HepG2 (cell line): ENCODE data around the gene DEPDC5. TPM values are rescaled to one million over a fixed set of nuclear protein-coding genes. Genes with fewer than 3 reads are reported as not detected.
A peak's percentile ranks its signal among the peaks of the same experiment; 100 is the strongest.

Experiments
- FOSL1 ChIP-seq: sonication (generic); formaldehyde crosslinking; IDR thresholded peaks from 2 replicates; pipeline ENCODE4 v1.9.0; 2021; ENCODE audit warnings: missing genetic modification reagents, borderline replicate concordance
- FOXK2 ChIP-seq: fragments of 450-650 bp; IDR thresholded peaks from 2 replicates; pipeline ENCODE4 v1.6.1; 2016
- GABPB1 ChIP-seq: IDR thresholded peaks from 2 replicates; pipeline ENCODE4 v1.6.1; 2016; ENCODE audit warnings: mild to moderate bottlenecking, missing genetic modification reagents, moderate library complexity, missing compliant biosample characterization
- HNRNPK ChIP-seq: fragments of 200-400 bp; formaldehyde crosslinking; IDR thresholded peaks from 2 replicates; pipeline ENCODE4 v1.6.1; 2018; ENCODE audit warnings: low read length, low read depth, moderate library complexity, mild to moderate bottlenecking; ENCODE audit not compliant: poor library complexity, severe bottlenecking
- JUND ChIP-seq: sonication (generic); formaldehyde crosslinking; IDR thresholded peaks from 2 replicates; pipeline ENCODE4 v1.8.0; 2022; ENCODE audit warnings: mild to moderate bottlenecking, missing genetic modification reagents
- KLF15 ChIP-seq: sonication (generic); formaldehyde crosslinking; IDR thresholded peaks from 2 replicates; pipeline ENCODE4 v1.8.1; 2023; ENCODE audit warnings: borderline replicate concordance, mild to moderate bottlenecking, inconsistent platforms, missing genetic modification reagents, mixed read lengths
- POGK ChIP-seq: sonication (generic); formaldehyde crosslinking; conservative IDR thresholded peaks from 2 replicates; pipeline ENCODE4 v1.8.0; 2022; ENCODE audit warnings: mild to moderate bottlenecking, moderate library complexity, missing genetic modification reagents
- PTBP1 ChIP-seq: fragments of 200-400 bp; formaldehyde crosslinking; IDR thresholded peaks from 2 replicates; pipeline ENCODE4 v1.6.1; 2018; ENCODE audit warnings: low read length, low read depth; ENCODE audit not compliant: poor library complexity, severe bottlenecking
- SAP130 ChIP-seq: IDR thresholded peaks from 2 replicates; pipeline ENCODE4 v1.6.1; 2016; ENCODE audit warnings: low read depth
- SRSF4 ChIP-seq: fragments of 200-400 bp; formaldehyde crosslinking; IDR thresholded peaks from one replicate; pipeline ENCODE4 v1.6.1; 2018; ENCODE audit warnings: mild to moderate bottlenecking, low read depth, low read length, moderate library complexity; ENCODE audit not compliant: poor library complexity, severe bottlenecking
- TSC22D2 ChIP-seq: sonication (generic); formaldehyde crosslinking; IDR thresholded peaks from 2 replicates; pipeline ENCODE4 v1.5.1; 2020; ENCODE audit warnings: missing genetic modification reagents, mild to moderate bottlenecking, borderline replicate concordance
- ZBTB7A ChIP-seq: sonication (generic); formaldehyde crosslinking; IDR thresholded peaks from 2 replicates; pipeline ENCODE4 v1.8.0; 2022; ENCODE audit warnings: mild to moderate bottlenecking, missing genetic modification reagents
- ZC3H13 ChIP-seq: sonication (generic); formaldehyde crosslinking; IDR thresholded peaks from 2 replicates; pipeline ENCODE4 v1.8.1; 2023; ENCODE audit warnings: mild to moderate bottlenecking, missing genetic modification reagents, moderate library complexity
- ZNF24 ChIP-seq: fragments of 450-650 bp; IDR thresholded peaks from 2 replicates; pipeline ENCODE4 v1.6.1; 2017; ENCODE audit warnings: antibody characterized with exemption, mild to moderate bottlenecking
- ZNF256 ChIP-seq: sonication (generic); formaldehyde crosslinking; conservative IDR thresholded peaks from 2 replicates; pipeline ENCODE4 v1.4.0; 2020; ENCODE audit warnings: missing genetic modification reagents
- ZNF543 ChIP-seq: sonication (generic); formaldehyde crosslinking; IDR thresholded peaks from 2 replicates; pipeline ENCODE4 v1.4.0; 2020; ENCODE audit warnings: mild to moderate bottlenecking, missing genetic modification reagents
- ZNF572 ChIP-seq: sonication (generic); formaldehyde crosslinking; IDR thresholded peaks from 2 replicates; pipeline ENCODE4 v1.5.1; 2020; ENCODE audit warnings: mild to moderate bottlenecking, missing genetic modification reagents
- ZNF629 ChIP-seq: sonication (generic); formaldehyde crosslinking; conservative IDR thresholded peaks from 2 replicates; pipeline ENCODE4 v1.5.0; 2020; ENCODE audit warnings: missing genetic modification reagents
- ZNF709 ChIP-seq: sonication (generic); formaldehyde crosslinking; IDR thresholded peaks from 2 replicates; pipeline ENCODE4 v1.5.0; 2020; ENCODE audit warnings: mild to moderate bottlenecking, missing genetic modification reagents
- ZNF800 ChIP-seq: sonication (generic); formaldehyde crosslinking; IDR thresholded peaks from 2 replicates; pipeline ENCODE4 v1.4.0; 2020; ENCODE audit warnings: missing genetic modification reagents
- ZNF816 ChIP-seq: sonication (generic); formaldehyde crosslinking; IDR thresholded peaks from 2 replicates; pipeline ENCODE4 v1.8.0; 2022; ENCODE audit warnings: missing genetic modification reagents, mild to moderate bottlenecking, borderline replicate concordance
- ZNF883 ChIP-seq: sonication (generic); formaldehyde crosslinking; IDR thresholded peaks from 2 replicates; pipeline ENCODE4 v1.5.1; 2020; ENCODE audit warnings: mild to moderate bottlenecking, missing genetic modification reagents; ENCODE audit errors: not compliant biosample characterization
- polyA plus RNA-seq, 8 experiments: library from polyadenylated mRNA; depleted of rRNA in 3 of 8; stranded (reverse) in 7 of 8; unstranded in 1 of 8; fragments of >200 nt; fragmentation: Illumina TruSeq in 4 of 8; extraction: Trizol in 4 of 8; gene quantifications; 2 replicates each; pipeline versions ENCODE4 v1.2.1 to v1.2.3, GENCODE V29; 2011 to 2016; ENCODE audit warnings: low read depth in 4 of 8, missing spikeins in 1 of 8, mixed read lengths in 1 of 8; ENCODE audit not compliant: insufficient read depth in 1 of 8
- total RNA-seq, 5 experiments: library from RNA; depleted of rRNA; stranded (reverse); fragments of >200 nt; fragmentation: Illumina TruSeq; extraction: Trizol; gene quantifications; 2 replicates each; pipeline ENCODE4 v1.2.3, GENCODE V29; 2016; ENCODE audit warnings: low read depth in 1 of 5
- TF ChIP-seq, protein P1 (sequence below): sonication (generic); formaldehyde crosslinking; IDR thresholded peaks from 2 replicates; pipeline ENCODE4 v1.5.0; 2020; ENCODE audit warnings: missing genetic modification reagents
- TF ChIP-seq, protein P2 (sequence below): sonication (generic); formaldehyde crosslinking; IDR thresholded peaks from 2 replicates; pipeline ENCODE4 v1.9.0; 2022; ENCODE audit warnings: missing genetic modification reagents, mild to moderate bottlenecking, borderline replicate concordance

DEPDC5 gene
- total and polyA plus RNA-seq, 2 of the 13 experiments (the other 11 are each of a cell fraction or from before 2014, with no cell fraction given), result 9.8 to 12.4 TPM

DNA sequence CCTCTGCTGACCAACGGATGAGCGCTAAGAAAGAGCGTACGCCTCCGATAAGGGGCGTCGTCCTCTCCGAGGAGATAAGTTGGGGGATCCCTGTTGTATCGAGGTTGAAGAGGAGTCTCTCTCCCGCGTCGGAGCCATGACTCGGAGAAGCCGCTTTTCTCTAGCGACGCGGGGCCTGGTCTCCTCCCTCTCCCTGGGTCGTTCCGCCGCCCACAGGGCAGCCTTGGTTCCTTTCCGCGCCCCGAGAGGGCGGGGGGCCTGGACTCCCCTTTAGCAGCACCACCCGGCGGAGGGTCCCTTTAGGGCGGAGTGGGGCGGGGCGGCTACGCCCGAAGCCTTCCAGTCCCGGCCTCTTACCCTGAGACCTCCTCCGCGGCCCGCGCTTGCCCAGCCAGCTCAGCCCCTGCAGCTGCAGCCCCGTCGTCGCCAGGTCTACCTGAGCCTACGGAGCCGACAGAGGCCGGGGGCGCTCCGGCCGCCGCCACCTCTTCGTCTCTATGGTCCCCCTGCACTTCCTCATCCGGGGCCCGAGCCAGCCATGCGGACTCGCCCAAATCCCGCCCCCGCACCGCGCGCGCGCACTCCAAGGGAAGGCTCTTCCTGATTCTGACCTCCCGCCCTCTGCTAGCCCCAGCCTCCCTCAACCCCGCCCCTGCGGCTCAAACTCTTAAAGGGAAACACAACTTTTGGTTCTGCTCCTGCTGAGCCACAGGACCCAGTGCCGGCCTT lies 4.0 kb upstream of the DEPDC5 start, which contains the start of gene PRR14L (continued):
- TF ChIP-seq POGK (peak; percentile 77; the same call in 1 of the 2 replicates), GABPB1 (peak; percentile 95), SAP130 (CRISPR knock-in tag) (peak; percentile 95), KLF15 (CRISPR knock-in tag) (peak; percentile 73; the same call in 1 of the 2 replicates), ZNF572 (CRISPR knock-in tag) (no peak), FOSL1 (CRISPR knock-in tag) (no peak), JUND (CRISPR knock-in tag) (no peak), ZC3H13 (CRISPR knock-in tag) (peak; percentile 73; the same call in 1 of the 2 replicates), ZNF709 (CRISPR knock-in tag) (no peak), ZNF256 (CRISPR knock-in tag) (no peak; the same call in 1 of the 2 replicates), ZNF543 (no peak), SRSF4 (no peak), ZNF816 (no peak), PTBP1 (peak; percentile 83), ZBTB7A (0 out of 2 replicates have a peak, but pooled peaks have one; percentile 16), HNRNPK (peak; percentile 76), TSC22D2 (CRISPR knock-in tag) (no peak), FOXK2 (no peak), ZNF883 (peak; percentile 85), ZNF629 (CRISPR knock-in tag) (0 out of 2 replicates have a peak, but pooled peaks have one; percentile 20), ZNF24 (no peak), ZNF800 (no peak)
- TF ChIP-seq, protein P1, sequence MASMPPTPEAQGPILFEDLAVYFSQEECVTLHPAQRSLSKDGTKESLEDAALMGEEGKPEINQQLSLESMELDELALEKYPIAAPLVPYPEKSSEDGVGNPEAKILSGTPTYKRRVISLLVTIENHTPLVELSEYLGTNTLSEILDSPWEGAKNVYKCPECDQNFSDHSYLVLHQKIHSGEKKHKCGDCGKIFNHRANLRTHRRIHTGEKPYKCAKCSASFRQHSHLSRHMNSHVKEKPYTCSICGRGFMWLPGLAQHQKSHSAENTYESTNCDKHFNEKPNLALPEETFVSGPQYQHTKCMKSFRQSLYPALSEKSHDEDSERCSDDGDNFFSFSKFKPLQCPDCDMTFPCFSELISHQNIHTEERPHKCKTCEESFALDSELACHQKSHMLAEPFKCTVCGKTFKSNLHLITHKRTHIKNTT (CRISPR knock-in tag), result no peak
- TF ChIP-seq, protein P2, sequence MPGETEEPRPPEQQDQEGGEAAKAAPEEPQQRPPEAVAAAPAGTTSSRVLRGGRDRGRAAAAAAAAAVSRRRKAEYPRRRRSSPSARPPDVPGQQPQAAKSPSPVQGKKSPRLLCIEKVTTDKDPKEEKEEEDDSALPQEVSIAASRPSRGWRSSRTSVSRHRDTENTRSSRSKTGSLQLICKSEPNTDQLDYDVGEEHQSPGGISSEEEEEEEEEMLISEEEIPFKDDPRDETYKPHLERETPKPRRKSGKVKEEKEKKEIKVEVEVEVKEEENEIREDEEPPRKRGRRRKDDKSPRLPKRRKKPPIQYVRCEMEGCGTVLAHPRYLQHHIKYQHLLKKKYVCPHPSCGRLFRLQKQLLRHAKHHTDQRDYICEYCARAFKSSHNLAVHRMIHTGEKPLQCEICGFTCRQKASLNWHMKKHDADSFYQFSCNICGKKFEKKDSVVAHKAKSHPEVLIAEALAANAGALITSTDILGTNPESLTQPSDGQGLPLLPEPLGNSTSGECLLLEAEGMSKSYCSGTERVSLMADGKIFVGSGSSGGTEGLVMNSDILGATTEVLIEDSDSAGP, result peak; percentile 100
